Fibroblast of lung (primary cell): ENCODE data around the gene HAND1. TPM values are rescaled to one million over a fixed set of nuclear protein-coding genes. Genes with fewer than 3 reads are reported as not detected.

Source experiments
- DNase-seq, 2 donors: peaks; one replicate each; pipeline versions ENCODE4 v3.0.0 to v3.0.0-alpha.2; 2010; ENCODE audit warnings: low read depth in 2 of 2
- H2AFZ ChIP-seq: 2 replicates; pipeline ENCODE4 v1.5.1; 2012; ENCODE audit warnings: low read length, control low read depth, inconsistent platforms
- H3K27ac ChIP-seq: 2 replicates; pipeline ENCODE4 v1.5.1; 2011; ENCODE audit warnings: low read length, control low read depth; ENCODE audit not compliant: insufficient read depth
- H3K27me3 ChIP-seq: 2 replicates; pipeline ENCODE4 v1.5.1; 2011; ENCODE audit warnings: mild to moderate bottlenecking, low read length; ENCODE audit not compliant: control insufficient read depth, insufficient read depth
- H3K36me3 ChIP-seq: 2 replicates; pipeline ENCODE4 v1.5.1; 2011; ENCODE audit warnings: low read length; ENCODE audit not compliant: control insufficient read depth, insufficient read depth
- H3K4me1 ChIP-seq: 2 replicates; pipeline ENCODE4 v1.5.1; 2011; ENCODE audit warnings: low read length; ENCODE audit not compliant: control insufficient read depth, insufficient read depth; ENCODE audit errors: extremely low read depth
- H3K4me2 ChIP-seq: 2 replicates; pipeline ENCODE4 v1.5.1; 2011; ENCODE audit warnings: low read length, control low read depth; ENCODE audit not compliant: insufficient read depth; ENCODE audit errors: extremely low read depth
- H3K4me3 ChIP-seq, 4 experiments: fragments of 200-600 bp in 1 of 4; sonication (generic) in 1 of 4; replicated peaks in 1 of 4; 2 replicates each; pipeline ENCODE4 v1.5.1; 2011 to 2016; ENCODE audit warnings: low read length in 4 of 4, low read depth in 3 of 4, mild to moderate bottlenecking in 3 of 4, control low read depth in 2 of 4, inconsistent platforms in 1 of 4, mixed read lengths in 1 of 4; ENCODE audit not compliant: insufficient read depth in 1 of 4; ENCODE audit errors: control extremely low read depth in 1 of 4
- H3K79me2 ChIP-seq: 2 replicates; pipeline ENCODE4 v1.5.1; 2012; ENCODE audit warnings: mild to moderate bottlenecking, low read length, inconsistent platforms; ENCODE audit not compliant: control insufficient read depth, insufficient read depth
- H3K9ac ChIP-seq: 2 replicates; pipeline ENCODE4 v1.5.1; 2011; ENCODE audit warnings: mild to moderate bottlenecking, low read length, control low read depth; ENCODE audit not compliant: insufficient read depth
- H3K9me3 ChIP-seq: 2 replicates; pipeline ENCODE4 v1.5.1; 2012; ENCODE audit warnings: low read depth, low read length; ENCODE audit not compliant: control insufficient read depth, insufficient read depth
- H4K20me1 ChIP-seq: 2 replicates; pipeline ENCODE4 v1.5.1; 2011; ENCODE audit warnings: low read length; ENCODE audit not compliant: control insufficient read depth, insufficient read depth; ENCODE audit errors: extremely low read depth
- CTCF ChIP-seq, 2 donors: IDR thresholded peaks in 1 of 2; conservative IDR thresholded peaks in 1 of 2; 1 replicate in 1 of 2; 2 replicates in 1 of 2; pipeline ENCODE4 v1.5.1; 2011 to 2012; ENCODE audit warnings: low read length in 2 of 2, control low read depth in 1 of 2, inconsistent platforms in 1 of 2, low read depth in 1 of 2, mild to moderate bottlenecking in 1 of 2
- EZH2 ChIP-seq: IDR thresholded peaks from 2 replicates; pipeline ENCODE4 v1.5.1; 2012; ENCODE audit warnings: low read length, control low read depth, mild to moderate bottlenecking; ENCODE audit errors: missing control alignments
- polyA plus RNA-seq, 2 donors: library from polyadenylated mRNA; depleted of rRNA in 1 of 2; stranded (reverse) in 1 of 2; unstranded in 1 of 2; fragments of >200 nt; gene quantifications; 2 replicates each; pipeline ENCODE4 v1.2.1, GENCODE V29; 2011 to 2012; ENCODE audit warnings: missing spikeins in 1 of 2
- total RNA-seq: library from RNA; depleted of rRNA; stranded (reverse); fragments of >200 nt; gene quantifications from 2 replicates; pipeline ENCODE4 v1.2.1, GENCODE V29; 2014

The HAND1 gene
- total and polyA plus RNA-seq, 2 donors (not counting 1 experiment from before 2014, with no cell fraction given) = not detected

GRCh38 chr5:154456540-154456939 lies 21.5 kb downstream of the HAND1 start:
- peaks cover 4% of the 10 kb centered on the region for H3K36me3 ChIP-seq
- DNase-seq = no peak
- no peak overlapping the region for H3K9ac ChIP-seq
- H3K4me2 ChIP-seq = no peak overlapping the region
- H3K27me3 ChIP-seq = no peaks in the 10 kb centered on the region
- H3K9me3 ChIP-seq = no peaks in the 10 kb centered on the region
- no peak overlapping the region for H3K4me3 ChIP-seq
- TF ChIP-seq CTCF (conservative IDR thresholded peaks at IDR 0.05 in 1 of 2, IDR thresholded peaks at IDR 0.05 in 1 of 2; ENCODE audit: low read depth in 1 of 2, low read length in 2 of 2) (no peak), EZH2 (no peak)
- H3K4me1 ChIP-seq = no peaks in the 10 kb centered on the region
- no peaks in the 10 kb centered on the region for H4K20me1 ChIP-seq
- H2AFZ ChIP-seq = no peak overlapping the region
- H3K27ac ChIP-seq = no peak overlapping the region
- no peaks in the 10 kb centered on the region for H3K79me2 ChIP-seq

DNA sequence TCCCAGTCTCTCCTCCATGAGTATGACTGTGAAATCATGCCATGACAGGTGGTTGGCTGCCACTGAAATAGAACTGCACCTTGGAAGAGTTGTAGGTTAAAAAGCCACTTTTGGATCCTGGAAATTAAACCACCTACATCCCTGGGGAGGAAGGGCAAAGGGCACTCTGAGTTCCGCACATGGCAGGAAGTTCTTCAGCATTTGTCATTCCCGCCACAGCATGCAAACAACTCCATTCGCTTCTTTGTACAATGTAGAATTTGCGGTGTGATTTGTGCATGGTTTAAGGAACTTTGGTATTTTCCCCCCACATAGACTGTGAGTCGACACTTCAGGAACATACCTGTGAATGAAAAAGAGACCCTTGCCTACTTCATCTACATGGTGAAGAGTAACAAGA lies 22.4 kb downstream of the HAND1 start:
- no peak overlapping the region for H3K4me2 ChIP-seq
- no peaks in the 10 kb centered on the region for H3K27me3 ChIP-seq
- no peak overlapping the region for H3K4me3 ChIP-seq
- no peaks in the 10 kb centered on the region for H3K79me2 ChIP-seq
- H2AFZ ChIP-seq = no peak overlapping the region
- no peaks in the 10 kb centered on the region for H3K4me1 ChIP-seq
- H4K20me1 ChIP-seq = no peaks in the 10 kb centered on the region
- H3K36me3 ChIP-seq = peaks cover 4% of the 10 kb centered on the region
- no peak overlapping the region for H3K27ac ChIP-seq
- no peaks in the 10 kb centered on the region for H3K9me3 ChIP-seq
- no peak overlapping the region for H3K9ac ChIP-seq
- TF ChIP-seq EZH2 = no peak
- no peak for TF ChIP-seq CTCF (conservative IDR thresholded peaks at IDR 0.05 in 1 of 2, IDR thresholded peaks at IDR 0.05 in 1 of 2; ENCODE audit: low read depth in 1 of 2, low read length in 2 of 2)
- no peak for DNase-seq

GRCh38 chr5:154451957-154452356 lies 26.1 kb downstream of the HAND1 start:
- Histone ChIP-seq H3K27me3 (no peaks in the 10 kb centered on the region), H3K9ac (no peak overlapping the region), H3K27ac (no peak overlapping the region), H3K4me3 (no peak overlapping the region), H3K36me3 (peaks cover 4% of the 10 kb centered on the region), H3K4me2 (no peak overlapping the region), H3K4me1 (peaks cover 2% of the 10 kb centered on the region), H4K20me1 (no peaks in the 10 kb centered on the region), H3K79me2 (peaks cover 18% of the 10 kb centered on the region), H2AFZ (no peak overlapping the region), H3K9me3 (no peaks in the 10 kb centered on the region)
- DNase-seq = no peak
- no peak for TF ChIP-seq CTCF (conservative IDR thresholded peaks at IDR 0.05 in 1 of 2, IDR thresholded peaks at IDR 0.05 in 1 of 2; ENCODE audit: low read depth in 1 of 2, low read length in 2 of 2)
- TF ChIP-seq EZH2 = no peak
